HCT116 (cell line): Measurements from ENCODE around the gene CBFA2T2. TPM values are rescaled to one million over a fixed set of nuclear protein-coding genes. Genes with fewer than 3 reads are reported as not detected.

Experiments used
- ATAC-seq: fragments of 200-7000 bp; cut with Tn5 transposase; 2 replicates; pipeline ENCODE4 v1.9.1; 2020; ENCODE audit warnings: mild to moderate bottlenecking, moderate library complexity
- BruUV-seq: library from RNA; stranded (reverse); fragments of 400-500 nt; replicated peaks from 2 replicates; lab custom pipeline; 2021; lab: Mats Ljungman, UMichigan
- CTCF ChIA-PET: fragments of 300-600 bp; sonication (Branson Sonifier 250); formaldehyde crosslinking; loops from one replicate; lab custom pipeline; 2021; ENCODE audit warnings: antibody characterized with exemption; lab: Charles Lee
- POLR2A ChIA-PET: fragments of 300-600, 350-600 bp; sonication (Branson Sonifier 250); formaldehyde crosslinking; loops from one replicate; lab custom pipeline; 2021; ENCODE audit warnings: antibody characterized with exemption; lab: Charles Lee
- RAD21 ChIA-PET, 2 experiments: fragments of 300-600 bp; sonication (Branson Sonifier 250); formaldehyde crosslinking; loops; one replicate each; lab custom pipeline; 2023; ENCODE audit warnings: low total read pairs in 2 of 2; ENCODE audit not compliant: uncharacterized antibody in 2 of 2, unreplicated experiment in 2 of 2, low non-redundant PET in 1 of 2; lab: Charles Lee
- DNase-seq: peaks from one replicate; pipeline ENCODE4 v3.0.0-alpha.2; 2010; ENCODE audit warnings: low read depth, low spot score
- H2AFZ ChIP-seq: fragments of 200-600 bp; shearing (Covaris generic), sonication (generic); 2 replicates; pipeline ENCODE4 v1.6.1; 2017; ENCODE audit warnings: low read depth, mixed run types, mixed read lengths, antibody characterized with exemption, low read length; ENCODE audit not compliant: poor library complexity, severe bottlenecking
- H3K27ac ChIP-seq: 2 replicates; pipeline ENCODE4 v1.5.1; 2012; ENCODE audit warnings: low read depth, low read length
- H3K27me3 ChIP-seq: fragments of 200-600 bp; sonication (generic); 2 replicates; pipeline ENCODE4 v1.6.1; 2016; ENCODE audit warnings: mixed run types, low read length, mixed read lengths; ENCODE audit not compliant: insufficient read depth
- H3K36me3 ChIP-seq, 2 experiments: fragments of 200-500 bp in 1 of 2; fragments of 200-600 bp in 1 of 2; sonication (Bioruptor generic) in 1 of 2; sonication (generic) in 1 of 2; 2 replicates each; pipeline versions ENCODE4 v1.5.1 to v1.6.1; 2014 to 2016; ENCODE audit warnings: low read length in 2 of 2, inconsistent platforms in 1 of 2, mixed read lengths in 1 of 2, mixed run types in 1 of 2; ENCODE audit not compliant: insufficient read depth in 2 of 2, control insufficient read depth in 1 of 2
- H3K4me1 ChIP-seq, 2 experiments: fragments of 200-600 bp in 1 of 2; sonication (generic) in 1 of 2; 2 replicates each; pipeline versions ENCODE4 v1.5.1 to v1.6.1; 2012 to 2017; ENCODE audit warnings: low read length in 2 of 2, inconsistent platforms in 1 of 2, mild to moderate bottlenecking in 1 of 2, mixed read lengths in 1 of 2, mixed run types in 1 of 2, moderate library complexity in 1 of 2; ENCODE audit not compliant: insufficient read depth in 2 of 2, control insufficient read depth in 1 of 2
- H3K4me2 ChIP-seq: fragments of 200-600 bp; sonication (generic); 2 replicates; pipeline ENCODE4 v1.6.1; 2017; ENCODE audit warnings: mixed run types, low read length, mixed read lengths
- H3K4me3 ChIP-seq, 2 experiments: fragments of 200-600 bp in 1 of 2; sonication (generic) in 1 of 2; replicated peaks in 1 of 2; 2 replicates each; pipeline ENCODE4 v1.5.1; 2011 to 2016; ENCODE audit warnings: low read length in 2 of 2, control low read depth in 1 of 2, low read depth in 1 of 2, mild to moderate bottlenecking in 1 of 2, mixed read lengths in 1 of 2, mixed run types in 1 of 2
- H3K79me2 ChIP-seq: fragments of 200-600 bp; sonication (generic); 2 replicates; pipeline ENCODE4 v1.6.1; 2017; ENCODE audit warnings: mild to moderate bottlenecking, mixed run types, low read length, moderate library complexity, mixed read lengths; ENCODE audit not compliant: insufficient read depth
- H3K9ac ChIP-seq: fragments of 200-600 bp; sonication (generic); 2 replicates; pipeline ENCODE4 v1.6.1; 2016; ENCODE audit warnings: low read length, mixed read lengths
- H3K9me2 ChIP-seq: fragments of 200-600 bp; sonication (generic), shearing (Covaris generic); 2 replicates; pipeline ENCODE4 v1.6.1; 2017; ENCODE audit warnings: mixed run types, mild to moderate bottlenecking, moderate library complexity; ENCODE audit not compliant: insufficient read depth
- H3K9me3 ChIP-seq, 2 experiments: fragments of 200-500 bp in 1 of 2; fragments of 200-600 bp in 1 of 2; sonication (Bioruptor generic) in 1 of 2; sonication (generic) in 1 of 2; 2 replicates each; pipeline ENCODE4 v1.6.1; 2014 to 2017; ENCODE audit warnings: low read length in 2 of 2, mixed read lengths in 2 of 2, inconsistent platforms in 1 of 2, low read depth in 1 of 2, mild to moderate bottlenecking in 1 of 2, mixed run types in 1 of 2, moderate library complexity in 1 of 2; ENCODE audit not compliant: control insufficient read depth in 1 of 2, insufficient read depth in 1 of 2
- H4K20me1 ChIP-seq: fragments of 200-600 bp; sonication (generic), shearing (Covaris generic); 2 replicates; pipeline ENCODE4 v1.6.1; 2017; ENCODE audit warnings: mixed run types, mild to moderate bottlenecking, moderate library complexity; ENCODE audit not compliant: insufficient read depth
- ATF3 ChIP-seq: IDR thresholded peaks from 2 replicates; pipeline ENCODE4 v1.6.1; 2012
- CBX3 ChIP-seq: IDR thresholded peaks from 2 replicates; pipeline ENCODE4 v1.6.1; 2012; ENCODE audit warnings: low read depth
- CEBPB ChIP-seq: IDR thresholded peaks from 2 replicates; pipeline ENCODE4 v1.6.1; 2012; ENCODE audit warnings: low read depth
- CTCF ChIP-seq, 3 experiments: fragments of 200-600 bp in 1 of 3; sonication (generic) in 1 of 3; IDR thresholded peaks in 2 of 3; conservative IDR thresholded peaks in 1 of 3; 2 replicates each; pipeline ENCODE4 v1.5.1; 2012 to 2017; ENCODE audit warnings: low read depth in 2 of 3, low read length in 2 of 3, antibody characterized with exemption in 1 of 3, borderline replicate concordance in 1 of 3, control low read depth in 1 of 3, mild to moderate bottlenecking in 1 of 3, mixed read lengths in 1 of 3, mixed run types in 1 of 3, moderate library complexity in 1 of 3; ENCODE audit not compliant: insufficient read depth in 1 of 3
- EGR1 ChIP-seq: IDR thresholded peaks from 2 replicates; pipeline ENCODE4 v1.6.1; 2012; ENCODE audit warnings: low read depth
- ELF1 ChIP-seq: IDR thresholded peaks from 2 replicates; pipeline ENCODE4 v1.6.1; 2012; ENCODE audit warnings: low read depth, borderline replicate concordance
- EZH2 ChIP-seq: fragments of 200-600 bp; sonication (generic); IDR thresholded peaks from 2 replicates; pipeline ENCODE4 v1.6.1; 2017; ENCODE audit warnings: antibody characterized with exemption, mixed run types
- EZH2phosphoT487 ChIP-seq: fragments of 200-600 bp; IDR thresholded peaks from 2 replicates; pipeline ENCODE4 v1.6.1; 2018; ENCODE audit warnings: antibody characterized with exemption, borderline replicate concordance
- JUND ChIP-seq: IDR thresholded peaks from 2 replicates; pipeline ENCODE4 v1.6.1; 2012
- MAX ChIP-seq: IDR thresholded peaks from 2 replicates; pipeline ENCODE4 v1.6.1; 2012
- POLR2A ChIP-seq: IDR thresholded peaks from 2 replicates; pipeline ENCODE4 v1.7.0; 2011; ENCODE audit warnings: borderline replicate concordance; ENCODE audit not compliant: insufficient read depth, insufficient read length; ENCODE audit errors: extremely low read depth
- POLR2AphosphoS5 ChIP-seq: IDR thresholded peaks from 2 replicates; pipeline ENCODE4 v1.6.1; 2011; ENCODE audit warnings: mild to moderate bottlenecking, low read depth, low read length, moderate library complexity
- REST ChIP-seq: IDR thresholded peaks from 2 replicates; pipeline ENCODE4 v1.6.1; 2012; ENCODE audit warnings: low read depth
- SIN3A ChIP-seq: IDR thresholded peaks from 2 replicates; pipeline ENCODE4 v1.6.1; 2012; ENCODE audit warnings: low read depth
- SP1 ChIP-seq: IDR thresholded peaks from 2 replicates; pipeline ENCODE4 v1.6.1; 2012; ENCODE audit warnings: low read depth
- TCF7L2 ChIP-seq: IDR thresholded peaks from 2 replicates; pipeline ENCODE4 v1.7.0; 2011; ENCODE audit warnings: borderline replicate concordance, inconsistent platforms; ENCODE audit not compliant: insufficient read depth, insufficient read length; ENCODE audit errors: extremely low read depth
- ZBTB33 ChIP-seq: IDR thresholded peaks from 2 replicates; pipeline ENCODE4 v1.6.1; 2011; ENCODE audit warnings: mild to moderate bottlenecking, low read length, moderate library complexity; ENCODE audit not compliant: insufficient replicate concordance; ENCODE audit errors: extremely low read depth
- ZFX ChIP-seq: fragments of 450-650 bp; IDR thresholded peaks from 2 replicates; pipeline ENCODE4 v1.6.1; 2017
- ZNF274 ChIP-seq: fragments of 200-500 bp; sonication (Bioruptor generic); IDR thresholded peaks from 2 replicates; pipeline ENCODE4 v1.6.1; 2014; ENCODE audit warnings: mild to moderate bottlenecking, low read depth, low read length, inconsistent platforms
- intact Hi-C: fragments of 100-400 bp; cut with micrococcal nuclease; formaldehyde crosslinking; loops from 2 replicates; pipeline ENCODE4 v1.10.0; 2022
- total RNA-seq: library from RNA; stranded (reverse); gene quantifications from one replicate; pipeline ENCODE4 v1.2.1, GENCODE V29; 2021; ENCODE audit not compliant: unreplicated experiment

The CBFA2T2 gene
- total RNA-seq, 1 experiment from 2014 or later, result 8.0 TPM

- RAD21 ChIA-PET, result no interaction called here
- CTCF ChIA-PET, result no interaction called here
- ATAC-seq (no peak), DNase-seq (no peak)
- no peaks in the 10 kb centered on the region for H3K9me3 ChIP-seq
- no peak overlapping the region for H3K4me3 ChIP-seq
- intact Hi-C loops, result no loop called here
- no peaks in the 10 kb centered on the region for H3K79me2 ChIP-seq
- H3K36me3 ChIP-seq, result no peaks in the 10 kb centered on the region
- no peaks in the 10 kb centered on the region for H3K9me2 ChIP-seq
- H3K4me1 ChIP-seq, result peaks cover 2 to 6% of the 10 kb centered on the region in 2 experiments; a peak in 2 of 4 replicates
- no peak overlapping the region for H3K9ac ChIP-seq
- no peak overlapping the region for H3K27ac ChIP-seq
- no TSS peak for BruUV-seq
- no peak overlapping the region for H2AFZ ChIP-seq
- H4K20me1 ChIP-seq, result no peaks in the 10 kb centered on the region
- TF ChIP-seq EZH2 (no peak), ZBTB33 (no peak), EGR1 (no peak), MAX (no peak), POLR2A (no peak), CEBPB (no peak), TCF7L2 (no peak), EZH2phosphoT487 (no peak), ZNF274 (no peak), JUND (no peak), ATF3 (no peak), POLR2AphosphoS5 (no peak), CTCF (IDR thresholded peaks at IDR 0.05 in 2 of 3, conservative IDR thresholded peaks at IDR 0.05 in 1 of 3; ENCODE audit: borderline replicate concordance in 1 of 3, insufficient read depth in 1 of 3, low read depth in 2 of 3, low read length in 2 of 3) (no peak), SP1 (no peak), ELF1 (no peak), SIN3A (no peak), ZFX (no peak), REST (no peak), CBX3 (no peak)
- TF ChIP-seq, all 23 proteins: peak for 0
- POLR2A ChIA-PET, result no interaction called here
- no peak overlapping the region for H3K4me2 ChIP-seq
- no peaks in the 10 kb centered on the region for H3K27me3 ChIP-seq
Observed at GRCh38 chr20:33694639-33695012, 204.7 kb downstream of the CBFA2T2 start.
